Brain pericyte (primary cell): ENCODE results near the gene MRTO4.
"Not testable (repeated sequence)": the region's sequence is repeated elsewhere in the genome, so short reads cannot be mapped to it uniquely, and the experiment has no call there.

Experiments used
- DNase-seq: peaks from one replicate; pipeline ENCODE4 v3.0.0-alpha.2; 2012; ENCODE audit warnings: low read depth, low spot score

MRTO4 gene

GRCh38 chr1:19251305-19252196, at the start of gene MRTO4, which contains the start of gene EMC1:
TSS of gene MRTO4 (plus strand) at chr1:19251805. CDS start at chr1:19251836, 31 bp downstream.
TSS of gene EMC1 (minus strand) at chr1:19251524. CDS start at chr1:19251509, 15 bp downstream.
- DNase-seq: peak; percentile 46

- no peak for DNase-seq
Measured at GRCh38 chr1:19202396-19202795, 49.2 kb upstream of the MRTO4 start.

GRCh38 chr1:19203440-19203839, 48.2 kb upstream of the MRTO4 start:
- no peak for DNase-seq

GRCh38 chr1:19204446-19205266, 46.9 kb upstream of the MRTO4 start:
- no peak for DNase-seq

GRCh38 chr1:19205403-19205802, 46.2 kb upstream of the MRTO4 start:
- no peak for DNase-seq

- DNase-seq: no peak
Measured at GRCh38 chr1:19205845-19206244, 45.8 kb upstream of the MRTO4 start.

GRCh38 chr1:19206947-19207346, 44.7 kb upstream of the MRTO4 start:
- no peak for DNase-seq

- DNase-seq: no peak
Measured at GRCh38 chr1:19208710-19209438, 42.7 kb upstream of the MRTO4 start.

GRCh38 chr1:19209439-19209989, 42.1 kb upstream of the MRTO4 start:
- no peak for DNase-seq

- peak; percentile 84 for DNase-seq
Measured at GRCh38 chr1:19209990-19210771, 41.4 kb upstream of the MRTO4 start, which contains the start of gene UBR4. TSS of gene UBR4 (minus strand) at chr1:19210266. CDS start at chr1:19210248, 18 bp downstream.

- DNase-seq: no peak
Measured at GRCh38 chr1:19210772-19211549, 40.6 kb upstream of the MRTO4 start.

- DNase-seq: no peak
Measured at GRCh38 chr1:19212167-19212566, 39.4 kb upstream of the MRTO4 start.

GRCh38 chr1:19213580-19213979, 38.0 kb upstream of the MRTO4 start:
- DNase-seq: no peak

GRCh38 chr1:19216585-19216984, 35.0 kb upstream of the MRTO4 start:
- not testable (repeated sequence) for DNase-seq

GRCh38 chr1:19219451-19219850, 32.2 kb upstream of the MRTO4 start:
- DNase-seq: no peak

GRCh38 chr1:19220080-19220846, 31.3 kb upstream of the MRTO4 start:
- no peak for DNase-seq

GRCh38 chr1:19220991-19221390, 30.6 kb upstream of the MRTO4 start:
- DNase-seq: no peak

- no peak for DNase-seq
Measured at GRCh38 chr1:19222573-19222972, 29.0 kb upstream of the MRTO4 start.
